Endothelial cell of umbilical vein (primary cell): ENCODE results near the gene PLD2. TPM values are rescaled to one million over a fixed set of nuclear protein-coding genes. Genes with fewer than 3 reads are reported as not detected.

Experiments used
- BruUV-seq: library from RNA; stranded (reverse); fragments of 400-500 nt; replicated peaks from 2 replicates; lab custom pipeline; 2021; lab: Mats Ljungman, UMichigan
- CTCF ChIA-PET: fragments of 300-600, 350-600 bp; sonication (Branson Sonifier 250); formaldehyde crosslinking; loops from one replicate; lab custom pipeline; 2021; ENCODE audit warnings: antibody characterized with exemption, inconsistent platforms; lab: Charles Lee
- POLR2A ChIA-PET: fragments of 300-600, 350-600 bp; sonication (Branson Sonifier 250); formaldehyde crosslinking; loops from one replicate; lab custom pipeline; 2021; ENCODE audit warnings: antibody characterized with exemption, inconsistent platforms; lab: Charles Lee
- DNase-seq: peaks from one replicate; pipeline ENCODE4 v3.0.0-alpha.2; 2011; ENCODE audit warnings: low read depth, low spot score
- FAIRE-seq: peaks from 2 replicates; lab custom pipeline; 2011; peaks lifted over from hg19 to GRCh38; lab: Jason Lieb, UNC
- H2AFZ ChIP-seq: 2 replicates; pipeline ENCODE4 v1.6.0; 2012; ENCODE audit warnings: low read depth, low read length, control low read depth, inconsistent platforms
- H3K27ac ChIP-seq: 2 replicates; pipeline ENCODE4 v1.5.1; 2011; ENCODE audit warnings: low read depth, mild to moderate bottlenecking, control low read depth, low read length, moderate library complexity; ENCODE audit not compliant: insufficient read depth
- H3K27me3 ChIP-seq, 2 experiments: 2 replicates each; pipeline versions ENCODE4 v1.6.0 to v1.6.1; 2011; ENCODE audit warnings: low read length in 2 of 2, mixed read lengths in 1 of 2; ENCODE audit not compliant: control insufficient read depth in 2 of 2, insufficient read depth in 2 of 2
- H3K36me3 ChIP-seq, 2 experiments: 2 replicates in 1 of 2; 3 replicates in 1 of 2; pipeline ENCODE4 v1.5.1; 2011; ENCODE audit warnings: low read length in 2 of 2, mild to moderate bottlenecking in 1 of 2, moderate library complexity in 1 of 2; ENCODE audit not compliant: control insufficient read depth in 2 of 2, insufficient read depth in 2 of 2; ENCODE audit errors: extremely low read depth in 1 of 2
- H3K4me1 ChIP-seq: 3 replicates; pipeline ENCODE4 v1.5.1; 2011; ENCODE audit warnings: mild to moderate bottlenecking, low read length; ENCODE audit not compliant: control insufficient read depth, insufficient read depth; ENCODE audit errors: extremely low read depth
- H3K4me2 ChIP-seq: 2 replicates; pipeline ENCODE4 v1.6.1; 2011; ENCODE audit warnings: low read length, control low read depth, mixed read lengths; ENCODE audit not compliant: insufficient read depth
- H3K4me3 ChIP-seq, 3 experiments: fragments of 200-600 bp in 1 of 3; sonication (generic), shearing (Covaris generic) in 1 of 3; replicated peaks in 1 of 3; 2 replicates each; pipeline ENCODE4 v1.5.1; 2011 to 2016; ENCODE audit warnings: control low read depth in 3 of 3, low read length in 3 of 3, mild to moderate bottlenecking in 2 of 3, inconsistent platforms in 1 of 3, low read depth in 1 of 3, moderate library complexity in 1 of 3; ENCODE audit not compliant: insufficient read depth in 1 of 3
- H3K79me2 ChIP-seq: 2 replicates; pipeline ENCODE4 v1.6.0; 2012; ENCODE audit warnings: low read length, inconsistent platforms; ENCODE audit not compliant: control insufficient read depth, insufficient read depth
- H3K9ac ChIP-seq: replicated peaks from 2 replicates; pipeline ENCODE3; 2011; ENCODE audit warnings: low read length, control low read depth; ENCODE audit not compliant: insufficient read depth; ENCODE audit errors: extremely low read depth
- H3K9me1 ChIP-seq: replicated peaks from 3 replicates; pipeline ENCODE4 v1.6.0; 2011; ENCODE audit warnings: mild to moderate bottlenecking, low read length; ENCODE audit not compliant: control insufficient read depth, insufficient read depth; ENCODE audit errors: extremely low read depth
- H3K9me3 ChIP-seq: replicated peaks from 2 replicates; pipeline ENCODE4 v1.5.1; 2012; ENCODE audit warnings: low read length, inconsistent platforms; ENCODE audit not compliant: control insufficient read depth, insufficient read depth
- H4K20me1 ChIP-seq: replicated peaks from 2 replicates; pipeline ENCODE3; 2011; ENCODE audit warnings: mild to moderate bottlenecking, low read length; ENCODE audit not compliant: control insufficient read depth, insufficient read depth; ENCODE audit errors: extremely low read depth
- CTCF ChIP-seq, 2 donors: IDR thresholded peaks; 1 replicate in 1 of 2; 2 replicates in 1 of 2; pipeline ENCODE4 v1.5.1; 2011; ENCODE audit warnings: low read length in 2 of 2, mild to moderate bottlenecking in 2 of 2, moderate library complexity in 2 of 2, control low read depth in 1 of 2, inconsistent platforms in 1 of 2, low read depth in 1 of 2; ENCODE audit not compliant: insufficient read depth in 1 of 2; ENCODE audit errors: extremely low read depth in 1 of 2
- EZH2 ChIP-seq: IDR thresholded peaks from 2 replicates; pipeline ENCODE4 v1.6.1; 2012; ENCODE audit warnings: borderline replicate concordance, low read depth, mild to moderate bottlenecking, moderate library complexity, low read length, inconsistent platforms; ENCODE audit not compliant: severe bottlenecking
- FOS ChIP-seq: IDR thresholded peaks from 2 replicates; pipeline ENCODE4 v1.6.1; 2011; ENCODE audit warnings: mild to moderate bottlenecking, low read length, moderate library complexity, borderline replicate concordance; ENCODE audit not compliant: insufficient read depth
- GATA2 ChIP-seq: IDR thresholded peaks from 2 replicates; pipeline ENCODE4 v1.7.0; 2011; ENCODE audit warnings: low read depth, mild to moderate bottlenecking, moderate library complexity, mixed read lengths, low read length; ENCODE audit not compliant: insufficient read length, insufficient read depth
- JUN ChIP-seq: IDR thresholded peaks from 2 replicates; pipeline ENCODE4 v1.6.1; 2011; ENCODE audit warnings: borderline replicate concordance, low read depth; ENCODE audit not compliant: insufficient read length, insufficient read depth
- MAX ChIP-seq: IDR thresholded peaks from 2 replicates; pipeline ENCODE4 v1.6.1; 2011; ENCODE audit not compliant: insufficient read depth, insufficient read length
- MYC ChIP-seq: IDR thresholded peaks from one replicate; pipeline ENCODE4 v1.6.1; 2011; ENCODE audit warnings: mild to moderate bottlenecking, low read depth, low read length
- POLR2A ChIP-seq: IDR thresholded peaks from 2 replicates; pipeline ENCODE4 v1.6.1; 2012; ENCODE audit warnings: low read depth, mild to moderate bottlenecking, control low read depth, low read length
- POLR2AphosphoS5 ChIP-seq: IDR thresholded peaks from 2 replicates; pipeline ENCODE4 v1.6.1; 2012; ENCODE audit warnings: low read depth, mild to moderate bottlenecking, control low read depth, low read length, moderate library complexity; ENCODE audit not compliant: insufficient read depth
- dilution Hi-C: fragments of 300-500 bp; cut with MboI; formaldehyde crosslinking; loops from one replicate; pipeline ENCODE4 v1.15.0; 2019; ENCODE audit warnings: low sequenced_read_pairs; ENCODE audit not compliant: extremely low pct_ligation_motif_present
- intact Hi-C: fragments of 100-400 bp; cut with micrococcal nuclease; formaldehyde crosslinking; loops from one replicate; pipeline ENCODE4 v1.10.0; 2022
- polyA plus RNA-seq, 4 experiments: library from polyadenylated mRNA; depleted of rRNA in 3 of 4; stranded (reverse) in 3 of 4; unstranded in 1 of 4; fragments of >200 nt; gene quantifications; 2 replicates each; pipeline versions ENCODE4 v1.2.1 to v1.2.3, GENCODE V29; 2011 to 2012; ENCODE audit warnings: missing spikeins in 1 of 4
- total RNA-seq: library from RNA; stranded (reverse); gene quantifications from 2 replicates; pipeline ENCODE4 v1.2.3, GENCODE V29; 2021

Gene PLD2
- total and polyA plus RNA-seq, 2 donors (not counting 3 experiments of a cell fraction or from before 2014, with no cell fraction given) = 52.3 to 54.7 TPM

GRCh38 chr17:4816826-4817225 is 9.9 kb downstream of the PLD2 start:
- Histone ChIP-seq H3K4me2 (no peak overlapping the region), H3K4me1 (no peaks in the 10 kb centered on the region), H3K79me2 (no peaks in the 10 kb centered on the region), H3K4me3 (no peak overlapping the region), H3K9me3 (no peaks in the 10 kb centered on the region), H3K27me3 (no peaks in the 10 kb centered on the region), H4K20me1 (no peaks in the 10 kb centered on the region), H3K9me1 (no peaks in the 10 kb centered on the region), H2AFZ (no peak overlapping the region), H3K36me3 (peaks cover 5 to 16% of the 10 kb centered on the region in 2 experiments), H3K9ac (no peak overlapping the region), H3K27ac (no peak overlapping the region)
- POLR2A ChIA-PET = no interaction called here
- dilution Hi-C loops = no loop called here
- intact Hi-C loops = no loop called here
- TF ChIP-seq GATA2 (no peak), POLR2AphosphoS5 (no peak), POLR2A (no peak), JUN (no peak), MYC (no peak), FOS (no peak), EZH2 (no peak), CTCF (IDR thresholded peaks at IDR 0.05; ENCODE audit: extremely low read depth in 1 of 2, insufficient read depth in 1 of 2, low read depth in 1 of 2, low read length in 2 of 2) (no peak), MAX (no peak)
- CTCF ChIA-PET = interaction anchor here (2.0 to 2.8 kb wide), 2 partner anchors 27 to 64 kb away, joined by 4 to 7 read pairs; no protein-coding TSS in a partner anchor
- BruUV-seq = no TSS peak
- DNase-seq (no peak), FAIRE-seq (no peak)
